ENCODE results near the gene TTC22.

TTC22 gene

DNA sequence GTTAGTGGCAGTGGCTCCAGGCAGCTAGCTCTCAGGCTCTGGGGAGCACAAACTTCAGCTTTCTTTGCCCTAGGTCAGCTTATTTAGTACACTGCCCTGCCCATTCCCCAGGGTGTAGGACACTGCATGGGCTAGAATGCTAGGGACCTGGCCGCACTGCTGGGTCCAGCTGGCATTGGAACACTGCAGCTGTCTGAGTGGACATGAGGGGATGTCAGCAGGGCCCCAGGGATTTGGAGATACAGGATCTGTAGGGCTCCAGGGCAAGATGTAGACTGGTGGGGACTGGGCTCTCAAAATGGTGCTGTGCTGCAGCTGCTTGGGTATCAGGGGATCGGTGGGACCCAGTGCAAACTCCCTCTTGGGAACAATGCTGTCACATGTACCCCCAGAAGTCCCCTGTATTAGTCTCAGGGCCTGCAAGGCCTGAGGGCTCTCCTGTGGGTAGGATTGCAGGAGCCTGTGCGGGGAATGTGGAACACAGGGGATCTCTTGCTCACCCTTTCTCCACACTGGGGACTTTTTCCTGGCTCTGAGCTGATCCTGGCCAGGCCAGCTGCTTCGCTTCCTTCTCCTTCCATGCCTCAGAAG lies 25.2 kb upstream of the TTC22 start:
- TF ChIP-seq, protein P1, sequence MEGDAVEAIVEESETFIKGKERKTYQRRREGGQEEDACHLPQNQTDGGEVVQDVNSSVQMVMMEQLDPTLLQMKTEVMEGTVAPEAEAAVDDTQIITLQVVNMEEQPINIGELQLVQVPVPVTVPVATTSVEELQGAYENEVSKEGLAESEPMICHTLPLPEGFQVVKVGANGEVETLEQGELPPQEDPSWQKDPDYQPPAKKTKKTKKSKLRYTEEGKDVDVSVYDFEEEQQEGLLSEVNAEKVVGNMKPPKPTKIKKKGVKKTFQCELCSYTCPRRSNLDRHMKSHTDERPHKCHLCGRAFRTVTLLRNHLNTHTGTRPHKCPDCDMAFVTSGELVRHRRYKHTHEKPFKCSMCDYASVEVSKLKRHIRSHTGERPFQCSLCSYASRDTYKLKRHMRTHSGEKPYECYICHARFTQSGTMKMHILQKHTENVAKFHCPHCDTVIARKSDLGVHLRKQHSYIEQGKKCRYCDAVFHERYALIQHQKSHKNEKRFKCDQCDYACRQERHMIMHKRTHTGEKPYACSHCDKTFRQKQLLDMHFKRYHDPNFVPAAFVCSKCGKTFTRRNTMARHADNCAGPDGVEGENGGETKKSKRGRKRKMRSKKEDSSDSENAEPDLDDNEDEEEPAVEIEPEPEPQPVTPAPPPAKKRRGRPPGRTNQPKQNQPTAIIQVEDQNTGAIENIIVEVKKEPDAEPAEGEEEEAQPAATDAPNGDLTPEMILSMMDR (IDR thresholded peaks at IDR 0.05), result no peak

DNA sequence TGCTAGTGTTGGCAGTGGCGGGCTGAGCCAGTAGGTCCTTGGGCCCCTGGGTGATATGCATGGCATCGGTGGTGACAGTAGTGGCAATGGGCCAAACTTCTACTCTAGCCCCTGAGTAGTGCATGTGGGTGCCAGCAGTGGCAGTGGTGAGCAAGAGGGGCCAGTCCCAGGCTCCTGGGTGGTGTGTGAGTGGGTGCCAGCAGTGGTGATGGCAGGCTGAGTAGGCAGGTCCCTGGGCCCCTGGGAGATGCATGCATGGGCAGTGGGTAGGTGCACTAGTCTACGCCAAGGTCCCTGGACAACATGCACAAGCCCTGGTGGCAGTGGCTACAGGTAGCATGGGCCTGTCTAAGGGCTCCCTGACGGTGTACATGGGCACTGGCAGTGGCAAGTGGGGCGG lies 24.6 kb upstream of the TTC22 start:
- TF ChIP-seq, protein P1 (IDR thresholded peaks at IDR 0.05), result no peak

DNA sequence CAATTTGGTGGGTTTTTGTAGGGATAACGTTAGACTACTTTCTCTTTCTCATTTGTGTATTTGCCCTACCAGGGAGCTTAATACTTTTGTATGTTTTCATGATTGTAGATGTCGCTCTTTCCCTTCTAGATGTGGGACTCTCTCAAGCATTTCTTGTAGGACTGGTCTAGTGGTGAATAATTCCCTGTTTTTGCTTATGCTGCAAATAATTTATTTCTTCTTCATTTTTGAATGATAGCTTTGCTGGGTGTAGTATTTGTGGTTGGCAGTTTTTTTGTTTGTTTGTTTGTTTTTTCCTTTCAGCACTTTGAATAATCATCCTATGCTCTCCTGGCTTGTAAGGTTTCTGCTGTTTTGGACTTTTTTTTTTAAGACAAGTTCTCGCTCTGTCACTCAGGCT lies 22.5 kb upstream of the TTC22 start:
- TF ChIP-seq, protein P1 (IDR thresholded peaks at IDR 0.05), result no peak

DNA sequence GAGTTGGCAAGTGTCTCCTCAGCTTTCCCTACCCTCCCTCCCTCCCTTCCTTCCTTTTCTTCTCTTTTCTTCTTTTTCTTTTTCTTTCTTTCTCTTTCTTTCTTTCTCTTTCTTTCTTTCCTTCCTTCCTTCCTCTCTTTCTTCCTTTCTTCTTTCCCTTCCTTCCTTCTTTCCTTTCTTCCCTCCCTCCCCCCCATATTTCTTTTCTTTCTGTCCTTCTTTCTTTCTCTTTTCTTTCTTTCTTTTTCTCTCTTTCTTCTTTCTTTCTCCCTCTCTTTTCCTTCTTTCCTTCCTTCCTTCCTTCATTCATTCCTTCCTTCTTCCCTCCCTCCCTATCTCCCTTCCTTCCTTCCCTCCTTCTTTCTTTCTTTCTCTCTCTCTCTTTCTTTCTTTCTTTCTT lies 18.6 kb upstream of the TTC22 start:
- TF ChIP-seq, protein P1 (IDR thresholded peaks at IDR 0.05), result no peak

DNA sequence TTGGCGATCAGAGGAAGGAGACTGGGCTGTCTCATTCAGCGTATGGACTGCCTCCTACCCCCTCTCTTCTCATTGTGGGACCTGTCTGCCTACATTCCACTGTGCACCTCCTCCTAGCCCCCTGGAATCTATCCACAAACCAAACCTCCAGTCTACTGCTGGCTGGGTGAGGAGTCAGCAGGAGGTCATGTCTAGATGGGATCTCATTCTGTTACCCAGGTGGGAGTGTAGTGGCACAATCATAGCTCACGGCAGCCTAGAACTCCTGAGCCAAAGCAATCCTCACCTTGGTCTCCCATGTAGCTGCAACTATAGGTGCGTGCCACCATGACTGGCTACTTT lies 18.0 kb upstream of the TTC22 start:
- TF ChIP-seq, protein P1 (IDR thresholded peaks at IDR 0.05), result no peak

DNA sequence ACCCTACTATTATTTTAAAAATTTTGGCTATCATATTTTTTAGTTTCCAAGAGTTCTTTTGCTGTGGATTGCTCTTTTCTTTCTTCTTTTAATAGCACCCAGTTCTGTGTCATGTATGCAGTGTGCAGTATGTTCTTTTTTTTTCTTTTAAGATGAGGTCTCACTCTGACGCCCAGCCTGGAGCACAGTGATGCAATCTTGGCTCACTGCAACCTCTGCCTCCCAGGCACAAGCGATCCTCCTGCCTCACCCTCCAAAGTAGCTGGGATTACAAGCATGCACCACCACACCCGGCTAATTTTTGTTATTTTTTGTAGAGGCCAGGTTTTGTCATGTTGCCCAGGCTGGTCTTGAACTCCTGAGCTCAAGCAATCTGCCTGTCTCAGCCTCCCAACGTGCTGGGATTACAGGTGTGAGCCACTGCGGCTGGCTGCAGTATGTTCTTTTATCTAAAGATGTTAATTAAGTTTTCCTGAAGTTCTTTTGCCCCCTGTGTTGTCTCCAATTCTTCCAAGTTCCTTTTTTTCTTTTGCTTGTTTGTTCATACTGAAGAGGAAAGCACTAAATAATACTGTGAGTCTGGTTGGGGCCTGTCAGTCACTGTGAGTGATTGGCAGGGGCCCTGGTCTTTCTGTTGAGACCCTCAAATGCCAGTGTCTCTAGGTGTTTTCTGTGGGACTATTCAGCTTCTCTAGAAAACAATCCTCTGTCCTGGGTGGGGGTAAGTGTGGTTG lies 17.5 kb upstream of the TTC22 start:
- TF ChIP-seq, protein P1 (IDR thresholded peaks at IDR 0.05), result no peak

DNA sequence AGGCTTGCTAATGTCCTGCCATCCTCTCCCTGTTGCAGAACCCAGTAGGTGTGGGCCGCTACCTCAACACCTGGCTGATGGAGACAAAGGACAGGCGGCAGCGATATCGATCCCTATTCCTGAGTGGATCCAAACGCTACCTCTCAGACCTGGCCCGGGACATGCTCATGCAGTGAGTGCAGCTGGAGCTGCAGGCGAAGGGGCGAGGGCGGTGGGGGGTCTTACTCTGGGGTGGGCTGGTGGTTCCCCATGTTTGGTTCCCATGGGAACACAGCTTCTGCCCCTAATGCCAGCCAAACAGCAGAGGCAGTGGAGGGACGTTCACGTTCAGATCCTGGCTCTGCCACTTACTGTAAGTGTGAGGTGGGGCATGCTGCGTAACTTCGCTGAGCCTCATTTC lies 15.8 kb upstream of the TTC22 start:
- TF ChIP-seq, protein P1 (IDR thresholded peaks at IDR 0.05), result no peak
